ENCODE measurements around the gene AKT3. TPM values are rescaled to one million over a fixed set of nuclear protein-coding genes. Genes with fewer than 3 reads are reported as not detected.

Gene AKT3
- total RNA-seq, 4 donors from 2014 or later, result 29.7 to 77.2 (median 37.4) TPM

- no peak for ATAC-seq (ENCODE audit: low FRiP score)
- DNase-seq (ENCODE audit: low spot score), result no peak
- TF ChIP-seq CTCF (IDR thresholded peaks at IDR 0.05), result no peak
Measured at GRCh38 chr1:243723050-243723449, 127.0 kb downstream of the AKT3 start.

GRCh38 chr1:243719476-243719875 is 130.6 kb downstream of the AKT3 start:
- no peak for ATAC-seq (ENCODE audit: low FRiP score)
- no peak for DNase-seq (ENCODE audit: low spot score)
- no peak for TF ChIP-seq CTCF (IDR thresholded peaks at IDR 0.05)

GRCh38 chr1:243718893-243719292 is 131.2 kb downstream of the AKT3 start:
- DNase-seq (ENCODE audit: low spot score) (no peak), ATAC-seq (ENCODE audit: low FRiP score) (peak; percentile 57)
- no peak for TF ChIP-seq CTCF (IDR thresholded peaks at IDR 0.05)

GRCh38 chr1:243718022-243718421 is 132.0 kb downstream of the AKT3 start:
- TF ChIP-seq CTCF (IDR thresholded peaks at IDR 0.05), result no peak
- ATAC-seq (ENCODE audit: low FRiP score), result no peak
- no peak for DNase-seq (ENCODE audit: low spot score)

- ATAC-seq (ENCODE audit: low FRiP score), result no peak
- no peak for DNase-seq (ENCODE audit: low spot score)
- TF ChIP-seq CTCF (IDR thresholded peaks at IDR 0.05), result no peak
Measured at GRCh38 chr1:243716906-243717305, 133.1 kb downstream of the AKT3 start.

GRCh38 chr1:243715285-243715684 is 134.8 kb downstream of the AKT3 start:
- ATAC-seq (ENCODE audit: low FRiP score) (no peak), DNase-seq (ENCODE audit: low spot score) (no peak)
- no peak for TF ChIP-seq CTCF (IDR thresholded peaks at IDR 0.05)

- ATAC-seq (ENCODE audit: low FRiP score), result peak; percentile 41
- no peak for DNase-seq (ENCODE audit: low spot score)
Measured at GRCh38 chr1:243713470-243714186, 136.4 kb downstream of the AKT3 start.

More at GRCh38 chr1:243713470-243714186, 136.4 kb downstream of the AKT3 start:
- no peak for TF ChIP-seq CTCF (IDR thresholded peaks at IDR 0.05)
